Neural progenitor cell (in vitro differentiated cells): ENCODE measurements around the gene DUSP2.
A peak's percentile ranks its signal among the peaks of the same experiment; 100 is the strongest.

Experiments
- EZH2 ChIP-seq: fragments of 200-600 bp; sonication (generic); IDR thresholded peaks from 2 replicates; pipeline ENCODE4 v1.6.1; 2017; ENCODE audit warnings: antibody characterized with exemption, mild to moderate bottlenecking, moderate library complexity
- EZH2phosphoT487 ChIP-seq: fragments of 200-600 bp; sonication (generic); IDR thresholded peaks from 2 replicates; pipeline ENCODE4 v1.6.1; 2017; ENCODE audit warnings: antibody characterized with exemption
- TF ChIP-seq, protein P1 (sequence below): fragments of 200-600 bp; sonication (generic); IDR thresholded peaks from 2 replicates; pipeline ENCODE4 v1.5.1; 2017; ENCODE audit warnings: antibody characterized with exemption, mild to moderate bottlenecking

DNA sequence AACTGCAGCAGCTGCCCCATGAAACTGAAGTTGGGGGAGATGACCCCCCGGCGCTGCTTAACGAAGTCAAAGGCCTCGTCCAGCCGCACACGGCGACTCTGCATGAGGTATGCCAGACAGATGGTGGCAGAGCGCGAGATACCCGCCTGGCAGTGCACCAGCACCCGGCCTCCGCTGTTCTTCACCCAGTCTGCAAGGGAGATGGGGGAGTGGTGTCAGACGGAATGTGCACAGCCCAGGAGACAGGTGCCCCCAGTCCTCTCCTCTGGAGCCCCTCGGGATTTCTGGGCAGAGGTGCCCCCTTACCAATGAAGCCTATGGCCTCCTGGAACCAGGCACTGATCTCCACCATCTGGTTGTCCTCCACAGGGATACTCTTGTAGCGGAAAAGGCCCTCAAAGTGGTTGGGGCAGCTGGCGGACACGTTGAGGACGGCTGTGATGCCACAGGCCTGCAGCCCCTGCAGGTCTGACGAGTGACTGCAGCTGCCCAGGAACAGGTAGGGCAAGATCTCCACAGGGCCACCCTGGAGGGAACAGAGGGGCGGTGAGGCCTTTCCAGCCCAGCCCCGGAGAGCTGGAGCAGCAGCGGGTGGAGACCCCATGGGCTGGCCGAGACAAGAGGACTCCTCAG, 1.3 kb downstream of the DUSP2 start:
- TF ChIP-seq, protein P1, sequence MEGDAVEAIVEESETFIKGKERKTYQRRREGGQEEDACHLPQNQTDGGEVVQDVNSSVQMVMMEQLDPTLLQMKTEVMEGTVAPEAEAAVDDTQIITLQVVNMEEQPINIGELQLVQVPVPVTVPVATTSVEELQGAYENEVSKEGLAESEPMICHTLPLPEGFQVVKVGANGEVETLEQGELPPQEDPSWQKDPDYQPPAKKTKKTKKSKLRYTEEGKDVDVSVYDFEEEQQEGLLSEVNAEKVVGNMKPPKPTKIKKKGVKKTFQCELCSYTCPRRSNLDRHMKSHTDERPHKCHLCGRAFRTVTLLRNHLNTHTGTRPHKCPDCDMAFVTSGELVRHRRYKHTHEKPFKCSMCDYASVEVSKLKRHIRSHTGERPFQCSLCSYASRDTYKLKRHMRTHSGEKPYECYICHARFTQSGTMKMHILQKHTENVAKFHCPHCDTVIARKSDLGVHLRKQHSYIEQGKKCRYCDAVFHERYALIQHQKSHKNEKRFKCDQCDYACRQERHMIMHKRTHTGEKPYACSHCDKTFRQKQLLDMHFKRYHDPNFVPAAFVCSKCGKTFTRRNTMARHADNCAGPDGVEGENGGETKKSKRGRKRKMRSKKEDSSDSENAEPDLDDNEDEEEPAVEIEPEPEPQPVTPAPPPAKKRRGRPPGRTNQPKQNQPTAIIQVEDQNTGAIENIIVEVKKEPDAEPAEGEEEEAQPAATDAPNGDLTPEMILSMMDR, result peak; percentile 37
- no peak for TF ChIP-seq EZH2
- no peak for TF ChIP-seq EZH2phosphoT487
